Stimulated activated naive CD8-positive, alpha-beta T cell treated with anti-CD3 and anti-CD28 coated beads, Interleukin-15, Interleukin-2, amounts not matched to agents 100 ng/mL and 50 ng/mL, for 24 hours (primary cell): ENCODE measurements around the gene PIMREG.

Experiments used
- H3K27ac Mint-ChIP-seq: one replicate; pipeline ENCODE4 v1.8.0; 2021; ENCODE audit warnings: mild to moderate bottlenecking, mixed read lengths
- H3K27me3 Mint-ChIP-seq: one replicate; pipeline ENCODE4 v1.8.0; 2021; ENCODE audit warnings: mixed read lengths
- H3K36me3 Mint-ChIP-seq: one replicate; pipeline ENCODE4 v1.8.0; 2021; ENCODE audit warnings: low read depth, mixed read lengths
- H3K4me1 Mint-ChIP-seq: one replicate; pipeline ENCODE4 v1.8.0; 2021; ENCODE audit warnings: low read depth, mixed read lengths
- H3K4me3 Mint-ChIP-seq: one replicate; pipeline ENCODE4 v1.8.0; 2021; ENCODE audit warnings: mild to moderate bottlenecking, mixed read lengths
- H3K9me3 Mint-ChIP-seq: one replicate; pipeline ENCODE4 v1.8.0; 2021; ENCODE audit warnings: mixed read lengths

Gene PIMREG

GRCh38 chr17:6428207-6428965 lies 15.9 kb upstream of the PIMREG start:
- no peak overlapping the region for H3K27ac Mint-ChIP-seq
- H3K36me3 Mint-ChIP-seq: peaks cover 12% of the 10 kb centered on the region
- no peak overlapping the region for H3K4me3 Mint-ChIP-seq
- H3K27me3 Mint-ChIP-seq: peaks cover 26% of the 10 kb centered on the region
- H3K4me1 Mint-ChIP-seq: peaks cover 17% of the 10 kb centered on the region
- H3K9me3 Mint-ChIP-seq: peaks cover 12% of the 10 kb centered on the region

- Mint-ChIP-seq H3K4me1 (peaks cover 17% of the 10 kb centered on the region), H3K27ac (no peak overlapping the region), H3K36me3 (peaks cover 12% of the 10 kb centered on the region), H3K27me3 (peaks cover 17% of the 10 kb centered on the region), H3K9me3 (peaks cover 12% of the 10 kb centered on the region), H3K4me3 (no peak overlapping the region)
Measured at GRCh38 chr17:6429266-6429665, 15.0 kb upstream of the PIMREG start.

GRCh38 chr17:6430769-6431168 lies 13.5 kb upstream of the PIMREG start:
- peaks cover 12% of the 10 kb centered on the region for H3K36me3 Mint-ChIP-seq
- H3K27ac Mint-ChIP-seq: no peak overlapping the region
- peaks cover 17% of the 10 kb centered on the region for H3K4me1 Mint-ChIP-seq
- H3K9me3 Mint-ChIP-seq: peaks cover 12% of the 10 kb centered on the region
- H3K4me3 Mint-ChIP-seq: no peak overlapping the region
- H3K27me3 Mint-ChIP-seq: peaks cover 15% of the 10 kb centered on the region

- Mint-ChIP-seq H3K36me3 (peaks cover 7% of the 10 kb centered on the region), H3K27ac (no peak within 1 kb of the TSS), H3K27me3 (peaks cover 30% of the 10 kb centered on the region), H3K9me3 (peaks cover 7% of the 10 kb centered on the region), H3K4me1 (no peaks in the 10 kb centered on the region), H3K4me3 (no peak within 1 kb of the TSS)
Measured at GRCh38 chr17:6435051-6435450, 9.2 kb upstream of the PIMREG start, which contains the start of gene AIPL1. Gene AIPL1, minus strand, starts transcription at chr17:6435121. Its CDS starts 17 bp downstream, at chr17:6435104.

DNA sequence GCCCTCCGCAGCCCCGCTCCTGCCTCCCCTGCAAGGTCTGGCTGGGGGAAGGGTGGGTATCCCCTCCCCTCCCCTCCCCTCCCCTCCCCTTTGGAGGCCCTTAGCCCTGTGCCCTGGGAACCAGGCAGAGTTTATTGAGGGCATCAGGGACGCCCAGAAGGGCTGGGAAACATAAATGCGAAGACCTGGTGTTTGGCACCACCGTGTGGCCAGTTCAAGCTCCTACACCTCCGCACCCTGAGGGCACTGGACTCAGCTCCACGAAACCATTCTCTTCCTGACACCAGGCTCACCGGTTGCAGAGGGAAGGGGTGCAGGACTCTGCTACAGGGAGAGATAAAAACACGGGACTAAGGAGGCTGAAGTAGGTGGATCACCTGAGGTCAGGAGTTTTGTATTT lies 8.3 kb upstream of the PIMREG start:
- H3K4me1 Mint-ChIP-seq: no peaks in the 10 kb centered on the region
- H3K36me3 Mint-ChIP-seq: peaks cover 4% of the 10 kb centered on the region
- peaks cover 34% of the 10 kb centered on the region for H3K27me3 Mint-ChIP-seq
- peaks cover 4% of the 10 kb centered on the region for H3K9me3 Mint-ChIP-seq
- H3K27ac Mint-ChIP-seq: no peak overlapping the region
- H3K4me3 Mint-ChIP-seq: no peak overlapping the region

GRCh38 chr17:6437466-6437865 lies 6.8 kb upstream of the PIMREG start:
- no peaks in the 10 kb centered on the region for H3K9me3 Mint-ChIP-seq

DNA sequence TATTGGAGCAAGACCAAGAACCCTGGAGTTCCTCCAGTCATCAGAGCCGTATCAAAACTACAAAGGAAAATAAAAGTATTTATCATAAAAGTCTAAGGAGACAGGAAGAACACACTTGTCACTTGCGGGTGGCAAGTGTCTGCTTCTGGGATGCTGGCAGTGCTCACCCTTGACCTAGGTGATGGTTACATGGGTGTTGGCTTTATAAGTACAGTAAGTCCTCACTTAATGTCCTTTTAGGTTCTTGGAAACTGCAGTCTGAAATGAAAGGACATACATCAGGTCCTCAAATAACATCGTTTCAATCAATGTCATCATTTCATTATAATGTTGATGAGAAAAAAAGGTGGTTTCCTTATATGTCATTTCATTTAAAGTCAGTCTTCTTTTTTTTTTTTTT lies 6.3 kb upstream of the PIMREG start:
- peaks cover 34% of the 10 kb centered on the region for H3K27me3 Mint-ChIP-seq

More at GRCh38 chr17:6437466-6437865, 6.8 kb upstream of the PIMREG start:
- no peak overlapping the region for H3K27ac Mint-ChIP-seq
- H3K36me3 Mint-ChIP-seq: no peaks in the 10 kb centered on the region
- no peaks in the 10 kb centered on the region for H3K4me1 Mint-ChIP-seq
- no peak overlapping the region for H3K4me3 Mint-ChIP-seq
- H3K27me3 Mint-ChIP-seq: peaks cover 34% of the 10 kb centered on the region

GRCh38 chr17:6439951-6440350 lies 4.3 kb upstream of the PIMREG start:
- Mint-ChIP-seq H3K4me1 (peaks cover 14% of the 10 kb centered on the region), H3K36me3 (no peaks in the 10 kb centered on the region), H3K27ac (no peak overlapping the region), H3K27me3 (peaks cover 38% of the 10 kb centered on the region), H3K9me3 (no peaks in the 10 kb centered on the region), H3K4me3 (no peak overlapping the region)

More for the DNA sequence above, 6.3 kb upstream of the PIMREG start:
- Mint-ChIP-seq H3K36me3 (no peaks in the 10 kb centered on the region), H3K4me1 (no peaks in the 10 kb centered on the region), H3K27ac (no peak overlapping the region), H3K9me3 (no peaks in the 10 kb centered on the region), H3K4me3 (no peak overlapping the region)

DNA sequence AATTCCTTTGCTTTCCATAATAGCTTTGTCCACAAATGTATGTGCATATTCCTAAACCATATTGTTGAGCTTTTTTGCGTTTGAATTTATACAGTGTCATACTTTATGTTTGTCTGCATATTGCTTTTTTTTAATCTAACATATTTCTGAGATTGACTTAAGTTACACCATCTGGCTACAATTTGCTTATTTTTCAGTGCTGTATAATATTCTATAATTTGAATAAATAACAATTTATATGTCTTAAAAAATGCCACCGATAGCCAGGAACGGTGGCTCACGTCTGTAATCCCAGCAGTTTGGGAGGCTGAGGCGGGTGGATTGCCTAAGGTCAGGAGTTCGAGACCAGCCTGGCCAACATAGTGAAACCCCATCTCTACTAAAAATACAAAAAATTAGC lies 1.5 kb upstream of the PIMREG start:
- Mint-ChIP-seq H3K4me3 (no peak overlapping the region), H3K36me3 (no peaks in the 10 kb centered on the region), H3K4me1 (peaks cover 14% of the 10 kb centered on the region), H3K9me3 (no peaks in the 10 kb centered on the region), H3K27me3 (peaks cover 25% of the 10 kb centered on the region), H3K27ac (no peak overlapping the region)

DNA sequence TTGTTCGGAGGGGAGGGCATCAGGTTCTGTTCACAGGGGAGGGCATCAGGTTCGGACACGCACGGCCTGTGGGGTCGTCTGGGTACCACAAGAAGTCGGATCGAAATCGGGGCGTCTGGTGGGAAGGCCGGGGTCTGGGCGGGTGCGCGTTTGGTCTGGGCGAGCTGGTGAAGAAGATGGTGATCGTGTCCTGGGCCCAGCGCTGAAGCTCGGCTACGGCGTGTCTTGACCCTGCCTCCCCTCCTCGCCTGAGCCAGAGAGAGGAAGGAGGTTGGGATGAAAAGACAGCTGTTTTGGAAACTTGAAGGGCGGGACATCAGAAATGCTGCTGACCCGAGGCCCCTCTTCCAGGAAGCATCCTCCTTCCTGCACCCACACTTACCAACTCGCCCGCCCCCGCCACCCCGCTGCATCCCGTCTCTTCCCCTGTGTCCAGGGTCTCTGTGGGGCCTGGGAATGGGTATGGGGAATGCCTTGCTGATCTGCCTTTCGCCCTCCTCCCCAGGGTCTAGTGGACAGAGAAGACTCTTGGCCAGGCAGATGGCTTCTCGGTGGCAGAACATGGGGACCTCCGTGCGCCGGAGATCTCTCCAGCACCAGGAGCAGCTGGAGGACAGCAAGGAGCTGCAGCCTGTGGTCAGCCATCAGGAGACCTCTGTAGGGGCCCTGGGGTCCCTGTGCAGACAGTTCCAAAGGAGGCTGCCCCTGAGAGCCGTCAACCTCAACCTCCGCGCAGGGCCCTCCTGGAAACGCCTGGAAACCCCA lies 498 bp downstream of the PIMREG start:
- Mint-ChIP-seq H3K9me3 (no peaks in the 10 kb centered on the region), H3K4me1 (peaks cover 14% of the 10 kb centered on the region), H3K27ac (peak overlapping the region; percentile 50), H3K27me3 (peaks cover 19% of the 10 kb centered on the region), H3K36me3 (no peaks in the 10 kb centered on the region), H3K4me3 (peak overlapping the region; percentile 85)

DNA sequence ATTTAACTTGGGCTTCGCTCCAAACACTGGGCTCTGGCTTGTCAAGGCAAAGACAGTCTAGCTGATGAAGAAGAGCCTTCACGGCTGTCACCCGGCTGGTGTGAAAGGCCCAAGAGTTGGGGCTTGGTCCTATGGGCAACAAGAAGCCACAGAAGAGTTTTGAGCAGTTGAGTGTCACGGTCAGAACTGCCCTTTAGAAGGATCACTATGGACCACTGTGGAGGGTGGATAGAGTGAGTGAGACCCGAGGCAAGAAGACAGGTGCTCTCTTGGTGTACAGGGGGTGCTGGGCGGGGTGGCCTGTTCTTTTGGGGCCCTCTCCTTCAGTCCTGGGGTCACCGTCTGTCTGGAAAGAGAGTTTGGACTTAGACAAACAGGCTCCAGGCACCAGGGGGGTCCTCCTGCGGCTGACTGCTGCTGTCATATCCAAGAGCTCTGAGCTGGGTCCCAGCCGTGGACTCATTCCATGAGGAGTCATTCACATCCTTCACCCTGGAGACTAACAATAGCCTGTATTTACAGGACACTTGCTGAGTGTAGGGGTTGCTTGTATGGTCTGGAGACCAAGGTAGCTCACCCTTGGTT lies 2.4 kb downstream of the PIMREG start:
- Mint-ChIP-seq H3K27ac (no peak overlapping the region), H3K4me3 (no peak overlapping the region), H3K36me3 (no peaks in the 10 kb centered on the region), H3K9me3 (no peaks in the 10 kb centered on the region), H3K27me3 (peaks cover 9% of the 10 kb centered on the region), H3K4me1 (peaks cover 18% of the 10 kb centered on the region)

DNA sequence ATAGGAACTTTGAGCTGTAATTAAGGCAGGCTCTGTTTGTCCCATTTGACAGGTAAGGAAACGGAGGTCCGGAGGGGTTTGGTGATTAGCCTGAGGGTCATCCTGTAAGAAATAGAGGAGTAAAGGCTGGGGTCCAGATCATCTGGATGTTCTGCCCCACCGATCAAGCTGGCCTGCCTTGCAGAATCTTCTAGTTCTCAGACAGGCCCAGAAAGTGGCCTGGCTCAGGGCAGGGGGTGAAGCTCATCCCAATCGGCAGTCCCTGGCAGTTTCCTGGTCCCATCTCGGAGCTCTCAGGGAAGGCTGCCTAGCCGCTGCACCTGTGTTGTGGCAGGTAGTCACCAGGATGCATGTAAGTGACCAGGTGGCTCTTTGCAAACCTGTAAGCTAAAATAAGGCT lies 4.2 kb downstream of the PIMREG start:
- peaks cover 8% of the 10 kb centered on the region for H3K27me3 Mint-ChIP-seq
- H3K4me3 Mint-ChIP-seq: no peak overlapping the region
- H3K27ac Mint-ChIP-seq: no peak overlapping the region
- H3K9me3 Mint-ChIP-seq: no peaks in the 10 kb centered on the region
- H3K4me1 Mint-ChIP-seq: peaks cover 14% of the 10 kb centered on the region
- H3K36me3 Mint-ChIP-seq: no peaks in the 10 kb centered on the region

GRCh38 chr17:6449307-6449706 lies 5.1 kb downstream of the PIMREG start:
- Mint-ChIP-seq H3K27ac (no peak overlapping the region), H3K36me3 (no peaks in the 10 kb centered on the region), H3K4me3 (no peak overlapping the region), H3K4me1 (peaks cover 8% of the 10 kb centered on the region), H3K9me3 (no peaks in the 10 kb centered on the region), H3K27me3 (peaks cover 10% of the 10 kb centered on the region)

- Mint-ChIP-seq H3K4me1 (peaks cover 4% of the 10 kb centered on the region), H3K36me3 (no peaks in the 10 kb centered on the region), H3K27me3 (peaks cover 7% of the 10 kb centered on the region), H3K4me3 (no peak overlapping the region), H3K9me3 (no peaks in the 10 kb centered on the region), H3K27ac (no peak overlapping the region)
Measured at GRCh38 chr17:6450926-6451832, 6.9 kb downstream of the PIMREG start.
